NCI-H510A treated with DMSO at 0.1 percent for 48 hours (cell line): ENCODE results near the gene NFE2.

Source experiments
- DNase-seq: peaks from one replicate; lab custom pipeline; 2025; lab: John Stamatoyannopoulos, UW

NFE2 gene

DNA sequence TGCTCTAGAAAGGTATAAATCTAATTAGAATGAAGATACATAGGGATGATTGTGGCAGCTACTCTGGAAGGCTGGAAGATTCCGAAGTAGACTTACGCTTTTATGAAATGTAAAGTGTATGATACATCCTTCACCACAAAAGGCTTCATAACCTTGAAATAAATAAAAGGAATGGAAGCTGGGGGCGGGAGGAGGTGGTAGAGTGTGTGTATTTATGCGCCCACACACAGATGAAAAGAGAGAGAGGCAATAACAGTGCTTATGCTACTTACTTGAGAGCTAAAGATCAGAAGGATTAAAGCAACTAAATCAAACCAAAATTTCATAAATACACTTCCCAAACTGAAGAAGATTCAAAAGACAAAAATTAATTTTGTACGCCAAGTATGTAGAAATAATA lies 51.3 kb downstream of the NFE2 start:
- DNase-seq: no peak

DNA sequence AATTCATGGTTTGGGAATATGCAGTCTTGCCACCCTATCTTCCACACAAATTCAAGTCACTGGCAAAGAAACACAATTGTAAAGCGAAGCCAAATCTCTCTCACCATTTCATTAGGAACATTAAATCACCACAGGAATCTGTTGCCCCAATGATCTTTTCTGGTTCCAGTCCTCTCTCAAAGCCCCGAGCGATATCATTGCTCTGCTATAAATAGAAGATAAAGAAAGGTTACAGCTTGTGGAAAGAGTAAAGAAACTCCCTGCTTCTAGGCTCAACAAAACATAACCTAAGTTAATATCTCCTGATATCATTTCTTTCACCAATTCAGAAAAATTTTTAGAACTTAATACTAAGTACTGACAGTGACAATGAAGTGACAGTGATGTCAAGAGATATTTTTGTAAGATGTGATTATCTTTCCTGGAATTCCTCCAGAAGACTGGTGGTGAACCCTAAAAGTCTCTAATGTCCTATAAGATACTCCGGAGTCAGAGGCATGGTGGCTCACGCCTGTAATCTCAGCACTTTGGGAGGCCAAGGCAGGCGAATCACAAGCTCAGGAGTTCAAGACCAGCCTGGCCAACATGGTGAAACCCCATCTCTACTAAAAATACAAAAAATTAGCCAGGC lies 54.7 kb downstream of the NFE2 start:
- DNase-seq: no peak
